SH-SY5Y (cell line): ENCODE measurements around the gene SLC34A3.

Source experiments
- GATA2 ChIP-seq: IDR thresholded peaks from 2 replicates; pipeline ENCODE4 v1.6.1; 2011; ENCODE audit warnings: mild to moderate bottlenecking, low read depth, low read length
- GATA3 ChIP-seq: IDR thresholded peaks from 2 replicates; pipeline ENCODE4 v1.6.1; 2011; ENCODE audit warnings: low read depth, mild to moderate bottlenecking, low read length, moderate library complexity

- no peak for TF ChIP-seq GATA2
- no peak for TF ChIP-seq GATA3
Observed at GRCh38 chr9:137187386-137187785, 43.3 kb upstream of the SLC34A3 start.
